NCI-H2029 treated with DMSO at 0.1 percent for 48 hours (cell line): ENCODE measurements around the gene CAMTA2.
A peak's percentile ranks its signal among the peaks of the same experiment; 100 is the strongest.

ENCODE experiments used
- DNase-seq: peaks from one replicate; lab custom pipeline; 2025; lab: John Stamatoyannopoulos, UW

The CAMTA2 gene

GRCh38 chr17:4948166-4948930 lies 39.1 kb downstream of the CAMTA2 start, which contains the start of gene PFN1:
Gene PFN1, minus strand, starts transcription at chr17:4948530. Its CDS starts 136 bp downstream, at chr17:4948394.
- DNase-seq = no peak

GRCh38 chr17:4947411-4948165 lies 39.9 kb downstream of the CAMTA2 start:
- DNase-seq = no peak

GRCh38 chr17:4947010-4947410 lies 40.5 kb downstream of the CAMTA2 start:
- DNase-seq = no peak

GRCh38 chr17:4946312-4946976 lies 41.0 kb downstream of the CAMTA2 start:
- DNase-seq = no peak

DNA sequence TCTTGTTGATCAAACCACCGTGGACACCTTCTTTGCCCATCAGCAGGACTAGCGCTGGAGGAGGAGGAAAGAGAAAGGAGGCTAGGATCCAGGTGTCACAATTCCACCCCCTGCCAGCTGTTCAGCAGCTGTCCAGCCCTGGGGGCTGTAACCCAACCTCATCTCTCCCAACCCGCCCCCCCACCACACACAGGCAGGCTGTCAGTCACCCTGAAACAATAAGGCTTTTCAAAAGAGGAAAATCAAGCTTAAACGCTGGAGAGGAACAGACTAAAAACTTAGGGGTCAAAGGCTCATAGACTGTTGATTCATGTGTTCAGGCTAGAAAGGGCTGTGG lies 41.6 kb downstream of the CAMTA2 start:
- DNase-seq = no peak

GRCh38 chr17:4945176-4945943 lies 42.1 kb downstream of the CAMTA2 start:
- no peak for DNase-seq

DNA sequence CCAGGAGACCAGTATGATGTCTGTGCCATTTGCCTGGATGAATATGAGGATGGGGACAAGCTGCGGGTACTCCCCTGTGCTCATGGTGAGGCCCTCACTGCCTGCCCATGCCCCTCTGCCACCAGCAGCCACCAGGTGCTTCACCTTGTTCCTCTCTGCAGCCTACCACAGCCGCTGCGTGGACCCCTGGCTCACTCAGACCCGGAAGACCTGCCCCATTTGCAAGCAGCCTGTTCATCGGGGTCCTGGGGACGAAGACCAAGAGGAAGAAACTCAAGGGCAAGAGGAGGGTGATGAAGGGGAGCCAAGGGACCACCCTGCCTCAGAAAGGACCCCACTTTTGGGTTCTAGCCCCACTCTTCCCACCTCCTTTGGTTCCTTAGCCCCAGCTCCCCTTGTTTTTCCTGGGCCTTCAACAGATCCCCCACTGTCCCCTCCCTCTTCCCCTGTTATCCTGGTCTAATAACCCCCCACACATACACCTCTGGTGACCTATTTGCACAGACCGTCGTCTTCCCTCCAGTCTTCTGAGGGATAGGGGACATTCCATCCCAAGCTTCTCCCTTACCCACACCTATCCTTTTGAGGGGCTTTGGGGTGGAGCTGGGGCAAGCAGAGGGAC lies 42.8 kb downstream of the CAMTA2 start:
- no peak for DNase-seq

GRCh38 chr17:4944163-4944553 lies 43.3 kb downstream of the CAMTA2 start:
- no peak for DNase-seq

GRCh38 chr17:4942760-4943508 lies 44.5 kb downstream of the CAMTA2 start:
- no peak for DNase-seq

- DNase-seq = no peak
Measured at GRCh38 chr17:4941319-4941610, 46.2 kb downstream of the CAMTA2 start.

GRCh38 chr17:4940555-4941318 lies 46.7 kb downstream of the CAMTA2 start:
- DNase-seq = no peak

- peak; percentile 88 for DNase-seq
Measured at GRCh38 chr17:4939796-4940554, 47.5 kb downstream of the CAMTA2 start, which contains the start of the genes RNF167 and SLC25A11. Gene RNF167, plus strand, starts transcription at chr17:4940268. Its CDS starts 642 bp downstream, at chr17:4940910. Gene SLC25A11, minus strand, starts transcription at chr17:4940046. Its CDS starts 136 bp downstream, at chr17:4939910.

GRCh38 chr17:4939546-4939795 lies 48.0 kb downstream of the CAMTA2 start:
- DNase-seq = no peak

DNA sequence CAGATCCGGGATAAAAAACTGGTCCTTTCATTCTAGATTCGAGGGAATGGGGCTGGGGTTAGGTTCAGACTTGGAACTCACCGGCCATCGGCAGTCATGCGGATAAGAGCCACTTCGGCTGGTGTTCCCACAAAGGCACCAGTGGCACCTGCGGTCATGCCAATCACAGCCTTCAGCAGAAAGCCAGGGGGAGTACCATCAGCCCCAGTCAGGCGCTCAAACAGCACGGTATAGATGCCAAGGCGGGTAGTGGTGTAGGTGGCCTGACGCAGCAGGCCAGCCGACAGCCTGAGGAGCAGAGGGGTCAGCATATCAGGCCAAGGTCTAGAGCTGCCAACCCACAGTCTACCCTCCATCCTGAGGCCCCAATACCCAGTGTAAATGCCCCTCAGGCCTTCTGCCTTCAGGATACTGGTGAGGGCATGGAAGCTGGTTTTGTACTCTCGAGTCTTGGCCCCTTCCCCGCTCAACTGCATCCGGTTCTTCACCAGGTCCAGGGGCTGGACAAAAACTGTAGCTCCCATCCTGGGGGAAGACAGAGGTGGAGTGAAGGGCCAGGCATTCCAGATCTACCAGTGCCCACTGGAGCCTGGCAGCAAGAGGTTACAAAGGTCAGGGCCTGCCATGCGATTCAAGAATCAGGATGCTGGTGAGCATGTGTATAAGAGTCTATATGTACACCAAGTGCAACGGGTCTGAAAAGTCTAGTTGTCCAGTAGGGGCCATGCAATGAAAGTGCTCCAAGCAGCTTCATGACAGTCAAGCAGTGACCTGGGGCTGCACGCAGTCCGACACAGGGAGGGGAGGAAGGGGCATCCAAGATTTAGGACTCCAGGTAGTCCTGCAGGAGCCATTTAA lies 48.6 kb downstream of the CAMTA2 start:
- DNase-seq = no peak

DNA sequence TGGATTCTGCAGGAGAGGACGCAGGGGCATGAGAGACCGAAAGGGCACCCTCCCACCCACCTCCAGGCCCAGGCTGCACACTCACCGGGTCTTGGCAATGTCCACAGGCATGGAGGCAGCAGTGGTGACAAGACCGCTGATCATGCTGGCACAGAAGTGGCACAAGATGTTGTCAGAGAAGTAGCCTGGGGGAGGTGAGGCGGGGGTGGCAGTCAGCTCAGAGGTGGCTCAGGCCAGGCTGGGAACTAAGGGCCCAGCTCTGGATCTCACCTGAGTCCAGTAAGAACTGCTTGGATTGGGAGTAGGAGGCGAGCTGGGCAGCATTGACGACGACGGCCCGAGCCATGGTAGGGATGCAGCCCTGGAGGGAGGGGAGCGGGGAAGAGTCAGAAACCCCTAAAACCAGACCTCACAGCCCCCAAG lies 49.4 kb downstream of the CAMTA2 start:
- DNase-seq = no peak

GRCh38 chr17:4937553-4937952 lies 49.9 kb downstream of the CAMTA2 start:
- no peak for DNase-seq

GRCh38 chr17:4936436-4936835 lies 51.0 kb downstream of the CAMTA2 start:
- no peak for DNase-seq

DNA sequence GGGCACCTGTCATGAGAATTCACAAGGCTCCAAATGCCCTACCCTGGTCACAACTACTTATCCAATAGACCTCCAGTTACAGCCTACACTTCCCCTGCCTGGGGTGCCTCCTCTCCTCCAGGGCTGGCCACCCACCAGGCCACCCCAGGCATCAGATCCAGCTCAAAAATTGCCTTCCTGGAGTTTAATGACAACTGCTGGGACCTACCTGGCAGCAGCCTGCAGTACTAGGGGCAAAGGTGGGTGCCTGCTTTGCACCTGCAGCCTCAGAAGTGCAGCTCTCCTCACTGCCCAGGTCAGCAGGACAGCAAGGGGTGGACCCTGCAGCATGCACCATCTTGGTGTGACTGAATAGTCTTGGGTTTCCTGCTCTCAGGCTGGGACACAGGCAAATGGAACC lies 51.8 kb downstream of the CAMTA2 start:
- DNase-seq = no peak
